ENCODE data around the gene ABL1.

ABL1 gene

GRCh38 chr9:130934702-130935647 is 99.9 kb downstream of the ABL1 start:
- DNase-seq, result no peak

- DNase-seq, result peak in 2 of 4 experiments; percentile 9 to 23
These were observed 100.7 kb downstream of the ABL1 start for GRCh38 chr9:130935648-130936271.

- DNase-seq, result no peak
These were observed 101.4 kb downstream of the ABL1 start for GRCh38 chr9:130936285-130937117.

Data from suppressor macrophage (primary cell).